ENCODE results near the gene HSBP1L1.

The HSBP1L1 gene

DNA sequence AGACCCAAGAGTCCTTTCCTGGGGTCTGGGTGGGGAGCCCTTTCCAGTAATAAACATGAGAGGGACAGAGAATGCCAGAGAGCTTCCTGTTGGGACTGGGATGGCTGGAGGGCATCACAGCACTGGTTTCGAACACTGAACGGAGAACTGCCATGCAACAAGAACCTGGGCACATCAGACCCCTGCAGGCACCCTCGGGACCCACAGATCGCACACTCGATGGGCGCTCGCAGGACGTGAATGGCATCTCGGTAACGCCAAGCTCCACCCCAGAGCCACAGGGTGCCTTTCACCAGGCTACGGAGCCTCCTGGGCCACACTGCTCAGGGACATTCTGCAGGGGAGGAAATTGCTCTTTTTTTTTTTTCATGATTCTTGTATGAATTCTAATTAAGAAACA is 38.1 kb upstream of the HSBP1L1 start:
- TF ChIP-seq, protein P1, sequence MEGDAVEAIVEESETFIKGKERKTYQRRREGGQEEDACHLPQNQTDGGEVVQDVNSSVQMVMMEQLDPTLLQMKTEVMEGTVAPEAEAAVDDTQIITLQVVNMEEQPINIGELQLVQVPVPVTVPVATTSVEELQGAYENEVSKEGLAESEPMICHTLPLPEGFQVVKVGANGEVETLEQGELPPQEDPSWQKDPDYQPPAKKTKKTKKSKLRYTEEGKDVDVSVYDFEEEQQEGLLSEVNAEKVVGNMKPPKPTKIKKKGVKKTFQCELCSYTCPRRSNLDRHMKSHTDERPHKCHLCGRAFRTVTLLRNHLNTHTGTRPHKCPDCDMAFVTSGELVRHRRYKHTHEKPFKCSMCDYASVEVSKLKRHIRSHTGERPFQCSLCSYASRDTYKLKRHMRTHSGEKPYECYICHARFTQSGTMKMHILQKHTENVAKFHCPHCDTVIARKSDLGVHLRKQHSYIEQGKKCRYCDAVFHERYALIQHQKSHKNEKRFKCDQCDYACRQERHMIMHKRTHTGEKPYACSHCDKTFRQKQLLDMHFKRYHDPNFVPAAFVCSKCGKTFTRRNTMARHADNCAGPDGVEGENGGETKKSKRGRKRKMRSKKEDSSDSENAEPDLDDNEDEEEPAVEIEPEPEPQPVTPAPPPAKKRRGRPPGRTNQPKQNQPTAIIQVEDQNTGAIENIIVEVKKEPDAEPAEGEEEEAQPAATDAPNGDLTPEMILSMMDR (IDR thresholded peaks at IDR 0.05; ENCODE audit: low read depth, low read length): no peak
- H3K4me3 ChIP-seq (ENCODE audit: low read depth, low read length): no peak overlapping the region

DNA sequence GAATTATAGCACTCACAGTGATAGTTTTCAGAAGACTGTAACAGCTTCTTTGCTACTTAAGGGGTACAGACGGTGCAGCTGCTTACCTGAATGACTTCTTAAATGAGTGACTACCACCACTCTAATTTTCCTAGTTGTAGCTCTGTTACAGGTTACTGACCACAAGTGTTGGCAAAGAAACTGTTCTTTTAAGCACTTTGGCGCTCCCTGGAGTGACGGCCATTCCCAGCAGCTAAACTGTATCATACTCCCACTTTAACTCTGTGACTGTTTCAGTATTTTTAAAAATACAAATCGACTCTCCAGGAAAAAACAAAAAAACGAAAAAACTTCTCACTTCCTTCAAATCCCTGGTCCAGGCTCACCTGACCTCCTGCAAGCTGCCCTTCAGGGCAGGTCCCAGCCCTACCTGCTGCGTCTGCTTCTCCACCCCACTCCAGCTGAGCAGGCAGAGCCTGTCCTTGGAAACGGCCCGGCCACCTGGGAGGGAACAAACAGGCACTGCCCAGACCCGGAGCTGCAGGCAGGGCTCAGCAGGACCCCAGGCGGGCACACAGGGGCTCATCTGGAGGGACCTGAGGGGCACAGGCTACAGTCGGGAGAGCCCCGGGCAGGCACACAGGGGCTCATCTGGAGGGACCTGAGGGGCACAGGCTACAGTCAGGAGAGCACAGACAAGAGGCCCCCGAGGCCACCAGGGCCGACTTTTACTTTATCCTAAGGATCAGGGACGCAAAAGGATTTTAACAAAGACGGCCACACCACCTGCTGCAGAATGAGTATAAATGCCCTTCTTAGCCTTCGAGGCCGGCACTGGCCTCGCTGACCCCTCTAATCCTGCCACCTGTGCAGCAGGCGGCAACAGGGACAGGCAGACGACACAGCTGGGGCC is 37.5 kb upstream of the HSBP1L1 start:
- H3K4me3 ChIP-seq (ENCODE audit: low read depth, low read length): no peak overlapping the region
- TF ChIP-seq, protein P1 (IDR thresholded peaks at IDR 0.05; ENCODE audit: low read depth, low read length): no peak

DNA sequence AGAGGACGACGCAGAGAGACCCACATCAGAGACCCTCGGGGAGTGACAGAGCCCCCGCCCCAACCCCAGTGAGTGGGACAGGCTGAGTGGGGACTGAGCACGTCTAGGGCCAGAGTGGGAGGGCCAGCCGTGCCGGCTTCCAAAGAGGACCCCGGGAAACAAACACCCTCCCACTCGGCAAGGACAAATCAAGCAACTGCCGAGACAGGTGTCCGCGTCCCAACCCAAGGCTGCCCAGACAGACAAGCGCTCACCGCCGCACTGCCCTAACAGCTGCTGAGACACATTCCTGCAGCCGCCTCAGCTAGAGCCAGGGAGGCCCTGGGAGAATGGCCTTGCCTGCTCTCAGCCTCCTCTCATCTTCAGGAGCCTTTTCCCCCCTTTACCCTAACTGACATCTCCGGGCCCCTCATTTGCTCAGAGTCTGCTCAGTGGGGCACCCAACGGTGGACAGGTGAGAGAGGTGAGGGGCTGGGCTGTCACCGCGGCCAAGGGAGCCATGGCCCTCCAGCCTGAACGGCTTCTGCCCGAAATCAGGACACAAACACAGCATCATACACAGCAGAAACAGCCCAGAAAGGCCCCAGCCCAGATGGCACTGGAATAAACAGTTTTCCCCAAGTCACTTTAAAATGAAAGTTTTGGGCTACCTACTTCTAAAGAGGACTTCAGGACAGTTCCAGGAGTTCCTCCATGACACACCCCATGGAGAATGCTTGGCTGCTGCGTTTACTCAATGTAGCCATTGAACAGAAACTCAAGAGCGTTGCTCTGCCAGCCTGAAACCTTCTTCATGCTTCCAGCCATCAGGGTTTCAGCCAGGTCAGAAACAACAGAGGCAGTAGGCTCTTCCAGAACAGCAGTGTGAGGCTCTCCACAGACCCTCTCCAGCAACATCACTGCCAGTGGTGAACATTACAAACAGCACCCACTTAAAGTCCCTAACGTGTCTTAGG is 36.6 kb upstream of the HSBP1L1 start:
- no peak overlapping the region for H3K4me3 ChIP-seq (ENCODE audit: low read depth, low read length)
- TF ChIP-seq, protein P1 (IDR thresholded peaks at IDR 0.05; ENCODE audit: low read depth, low read length): no peak

DNA sequence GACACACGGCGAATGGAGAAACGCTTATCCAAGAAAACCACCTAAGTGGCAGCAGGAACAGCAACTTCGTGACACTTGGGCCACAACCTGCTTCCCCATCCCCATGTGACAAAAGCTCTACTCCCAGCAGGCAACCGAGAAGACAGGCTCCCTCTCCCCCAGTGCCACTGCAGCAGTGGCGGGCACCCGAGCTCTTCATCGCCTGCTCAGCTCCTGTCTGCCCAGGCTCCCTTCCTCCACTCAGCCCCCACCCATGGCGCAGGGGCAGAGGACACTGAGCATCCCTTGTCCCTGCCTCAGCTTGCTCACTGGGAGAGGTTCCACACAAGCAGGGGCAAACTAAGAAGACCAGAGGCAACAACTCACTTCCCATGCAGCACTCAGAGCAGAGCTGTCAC is 35.9 kb upstream of the HSBP1L1 start:
- TF ChIP-seq, protein P1 (IDR thresholded peaks at IDR 0.05; ENCODE audit: low read depth, low read length): no peak
- H3K4me3 ChIP-seq (ENCODE audit: low read depth, low read length): no peak overlapping the region

DNA sequence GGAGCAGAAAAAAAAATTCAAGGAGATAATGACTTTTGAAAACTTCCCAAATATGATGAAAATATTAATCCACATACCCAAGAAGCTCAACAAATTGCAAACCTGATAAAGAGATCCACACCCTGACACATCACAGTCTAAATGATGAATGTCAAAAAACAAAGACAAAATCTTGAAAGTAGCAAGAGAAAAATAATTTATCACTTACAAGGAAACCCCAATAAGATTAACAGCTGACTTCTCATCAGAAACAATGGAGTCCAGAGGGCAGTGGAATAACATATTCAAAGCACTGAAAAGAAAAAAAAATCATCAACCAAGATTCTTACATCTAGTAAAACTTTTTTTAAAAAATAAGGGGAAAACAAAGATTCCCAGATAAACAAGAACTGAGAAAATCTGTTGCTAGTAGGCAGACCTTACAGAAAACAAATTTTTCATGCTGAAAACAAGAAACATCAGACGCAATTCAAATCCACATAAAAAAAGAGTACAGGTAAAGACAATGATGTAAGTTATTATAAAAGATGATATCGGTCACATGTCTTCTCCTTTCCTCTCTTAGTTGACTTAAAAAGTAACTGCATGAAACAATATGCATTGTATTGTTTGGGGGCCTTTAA is 34.3 kb upstream of the HSBP1L1 start:
- H3K4me3 ChIP-seq (ENCODE audit: low read depth, low read length): no peak overlapping the region
- TF ChIP-seq, protein P1 (IDR thresholded peaks at IDR 0.05; ENCODE audit: low read depth, low read length): no peak

DNA sequence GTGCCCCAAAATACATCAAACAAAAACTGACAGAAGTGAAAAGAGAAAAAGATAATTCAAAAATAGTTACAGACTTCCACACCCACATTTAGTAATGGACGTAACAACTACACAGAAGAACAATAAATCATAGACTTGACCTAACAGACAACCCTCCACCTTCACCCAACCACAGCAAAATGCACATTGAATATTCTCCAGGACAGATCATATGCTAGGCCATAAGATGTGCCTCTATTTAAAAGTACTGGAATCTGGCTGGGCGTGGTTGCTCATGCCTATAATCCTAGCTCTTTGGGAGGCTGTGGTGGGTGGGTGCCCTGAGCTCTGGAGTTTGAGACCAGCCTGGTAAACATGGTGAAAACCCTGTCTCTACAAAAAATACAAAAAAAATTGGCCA is 33.0 kb upstream of the HSBP1L1 start:
- TF ChIP-seq, protein P1 (IDR thresholded peaks at IDR 0.05; ENCODE audit: low read depth, low read length): no peak
- H3K4me3 ChIP-seq (ENCODE audit: low read depth, low read length): no peak overlapping the region
